SK-N-SH treated with all-trans-retinoic acid at 6 μM for 48 hours (cell line): ENCODE measurements around the gene EPN2.

Experiments
- CSDC2 ChIP-seq: fragments of 250-450 bp; sonication (Bioruptor Pico); IDR thresholded peaks from 2 replicates; pipeline ENCODE4 v1.5.0; 2020; ENCODE audit warnings: mild to moderate bottlenecking, moderate library complexity
- ESRRG ChIP-seq: fragments of 250-450 bp; sonication (Bioruptor Pico); IDR thresholded peaks from 2 replicates; pipeline ENCODE4 v1.6.1; 2021; ENCODE audit warnings: mild to moderate bottlenecking
- OSR1 ChIP-seq: fragments of 250-450 bp; sonication (Bioruptor Pico); IDR thresholded peaks from 2 replicates; pipeline ENCODE4 v1.8.0; 2022; ENCODE audit warnings: moderate library complexity, mild to moderate bottlenecking, inconsistent platforms
- RARB ChIP-seq: fragments of 250-450 bp; sonication (Bioruptor Pico); IDR thresholded peaks from 2 replicates; pipeline ENCODE4 v1.8.0; 2021; ENCODE audit warnings: mild to moderate bottlenecking, moderate library complexity
- TOX ChIP-seq: fragments of 250-450 bp; sonication (Bioruptor Pico); IDR thresholded peaks from 2 replicates; pipeline ENCODE4 v1.8.0; 2021; ENCODE audit warnings: mild to moderate bottlenecking, moderate library complexity, borderline replicate concordance
- ZFP3 ChIP-seq: fragments of 250-450 bp; sonication (Bioruptor Pico); IDR thresholded peaks from 2 replicates; pipeline ENCODE4 v1.5.0; 2020; ENCODE audit warnings: mild to moderate bottlenecking, moderate library complexity
- ZFP30 ChIP-seq: fragments of 450-650 bp; formaldehyde crosslinking; IDR thresholded peaks from 2 replicates; pipeline ENCODE4 v1.5.0; 2022; ENCODE audit warnings: mild to moderate bottlenecking, moderate library complexity
- ZNF70 ChIP-seq: fragments of 450-650 bp; formaldehyde crosslinking; IDR thresholded peaks from 2 replicates; pipeline ENCODE4 v1.5.0; 2020; ENCODE audit warnings: mild to moderate bottlenecking, moderate library complexity
- TF ChIP-seq, protein P1 (sequence below): fragments of 250-450 bp; sonication (Bioruptor Pico); IDR thresholded peaks from 2 replicates; pipeline ENCODE4 v1.8.0; 2021; ENCODE audit warnings: low read depth, mild to moderate bottlenecking, moderate library complexity, borderline replicate concordance

DNA sequence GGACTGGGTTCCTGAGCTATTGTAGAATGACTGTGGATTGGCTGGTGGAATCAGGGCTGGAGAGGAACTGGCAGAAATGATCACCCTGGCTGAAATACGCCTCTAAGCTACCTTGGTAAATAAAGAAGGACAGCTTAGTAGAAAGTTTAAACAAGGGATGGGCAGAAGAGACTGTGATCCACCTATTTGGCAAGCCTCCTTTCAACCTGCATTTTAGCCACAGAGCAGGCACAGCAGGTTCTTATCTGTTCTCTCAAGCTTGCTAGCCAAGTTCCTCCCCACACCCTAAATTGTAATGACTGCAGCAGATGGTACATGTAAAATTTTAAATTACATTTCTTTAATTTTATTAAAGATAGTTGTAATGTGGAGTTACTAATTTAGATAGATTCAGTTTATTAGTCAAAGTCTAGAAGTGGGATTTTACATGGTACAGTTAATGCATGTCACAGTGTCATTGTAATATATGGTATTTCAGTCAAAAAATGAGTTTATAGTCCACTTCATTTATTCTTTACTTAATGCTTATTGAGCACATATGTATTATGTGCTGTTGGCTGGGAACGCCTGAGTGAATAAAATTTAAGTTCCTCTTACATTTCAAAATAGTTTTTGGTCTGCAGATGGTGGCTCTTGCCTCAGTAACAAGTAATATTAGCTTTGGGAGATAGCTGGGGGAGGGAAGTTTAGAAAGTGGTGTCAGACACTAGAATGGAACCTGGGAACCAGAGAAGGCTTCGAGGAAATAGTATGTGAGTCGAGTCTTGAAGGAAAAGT, 11.2 kb downstream of the EPN2 start:
- TF ChIP-seq ZFP30 (CRISPR knock-in tag), result no peak
- TF ChIP-seq ZFP3, result no peak
- TF ChIP-seq TOX, result no peak
- TF ChIP-seq ESRRG (CRISPR knock-in tag), result no peak
- TF ChIP-seq, protein P1, sequence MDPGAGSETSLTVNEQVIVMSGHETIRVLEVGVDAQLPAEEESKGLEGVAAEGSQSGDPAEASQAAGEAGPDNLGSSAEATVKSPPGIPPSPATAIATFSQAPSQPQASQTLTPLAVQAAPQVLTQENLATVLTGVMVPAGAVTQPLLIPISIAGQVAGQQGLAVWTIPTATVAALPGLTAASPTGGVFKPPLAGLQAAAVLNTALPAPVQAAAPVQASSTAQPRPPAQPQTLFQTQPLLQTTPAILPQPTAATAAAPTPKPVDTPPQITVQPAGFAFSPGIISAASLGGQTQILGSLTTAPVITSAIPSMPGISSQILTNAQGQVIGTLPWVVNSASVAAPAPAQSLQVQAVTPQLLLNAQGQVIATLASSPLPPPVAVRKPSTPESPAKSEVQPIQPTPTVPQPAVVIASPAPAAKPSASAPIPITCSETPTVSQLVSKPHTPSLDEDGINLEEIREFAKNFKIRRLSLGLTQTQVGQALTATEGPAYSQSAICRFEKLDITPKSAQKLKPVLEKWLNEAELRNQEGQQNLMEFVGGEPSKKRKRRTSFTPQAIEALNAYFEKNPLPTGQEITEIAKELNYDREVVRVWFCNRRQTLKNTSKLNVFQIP (CRISPR knock-in tag), result no peak
- TF ChIP-seq ZNF70 (CRISPR knock-in tag), result no peak
- TF ChIP-seq CSDC2 (CRISPR knock-in tag), result no peak
- TF ChIP-seq RARB (CRISPR knock-in tag), result no peak
- TF ChIP-seq OSR1 (CRISPR knock-in tag), result no peak
